K562 (cell line): ENCODE results near the gene SNAPC2. TPM values are rescaled to one million over a fixed set of nuclear protein-coding genes. Genes with fewer than 3 reads are reported as not detected.
A peak's percentile ranks its signal among the peaks of the same experiment; 100 is the strongest.

ENCODE experiments used
- BRF2 ChIP-seq: IDR thresholded peaks from 3 replicates; pipeline ENCODE4 v1.6.1; 2011; ENCODE audit warnings: borderline replicate concordance, mild to moderate bottlenecking; ENCODE audit not compliant: insufficient read length, insufficient read depth
- OTX1 ChIP-seq: fragments of 450-650 bp; formaldehyde crosslinking; IDR thresholded peaks from 2 replicates; pipeline ENCODE4 v1.4.0; 2022; ENCODE audit warnings: mild to moderate bottlenecking
- PKNOX1 ChIP-seq: fragments of 450-650 bp; IDR thresholded peaks from 2 replicates; pipeline ENCODE4 v1.6.1; 2016
- POLR2AphosphoS5 ChIP-seq: IDR thresholded peaks from 2 replicates; pipeline ENCODE4 v1.6.1; 2011; ENCODE audit warnings: mild to moderate bottlenecking, low read depth, low read length, moderate library complexity; ENCODE audit not compliant: control insufficient read depth, insufficient read depth
- ZNF197 ChIP-seq: fragments of 200-800 bp; sonication (Bioruptor generic); IDR thresholded peaks from 2 replicates; pipeline ENCODE4 v1.6.1; 2016; ENCODE audit warnings: low read depth, missing genetic modification characterization, missing compliant biosample characterization
- polyA plus RNA-seq, 8 experiments: library from polyadenylated mRNA; depleted of rRNA in 4 of 8; stranded (reverse) in 5 of 8; unstranded in 3 of 8; fragments of >200 nt; fragmentation: Nextera tagmentation in 2 of 8; fragmentation: Illumina TruSeq in 1 of 8; extraction: Ambion mirVana in 2 of 8; extraction: Trizol in 1 of 8; gene quantifications; 2 replicates each; pipeline versions ENCODE4 v1.2.1 to v1.2.3, GENCODE V29; 2011 to 2014; ENCODE audit warnings: inconsistent platforms in 1 of 8, missing spikeins in 1 of 8
- total RNA-seq, 7 experiments: library from RNA; depleted of rRNA in 6 of 7; stranded (reverse); fragments of >200 nt in 6 of 7; fragmentation: Illumina TruSeq in 2 of 7; extraction: Trizol in 2 of 7; gene quantifications; 2 replicates each; pipeline versions ENCODE4 v1.2.1 to v1.2.3, GENCODE V29; 2011 to 2021; ENCODE audit warnings: low replicate concordance in 1 of 7
- TF ChIP-seq, protein P1 (sequence below), 3 experiments: fragments of 200-800 bp in 1 of 3; fragments of 250-450 bp in 1 of 3; fragments of 450-650 bp in 1 of 3; sonication (Bioruptor Pico) in 1 of 3; sonication (Bioruptor generic) in 1 of 3; formaldehyde crosslinking in 1 of 3; IDR thresholded peaks; 2 replicates each; pipeline versions ENCODE4 v1.6.1 to v1.8.0; 2016 to 2022; ENCODE audit warnings: mild to moderate bottlenecking in 2 of 3, missing genetic modification characterization in 2 of 3, missing compliant biosample characterization in 1 of 3, moderate library complexity in 1 of 3
- TF ChIP-seq, protein P2 (sequence below): fragments of 250-450 bp; sonication (Bioruptor Pico); IDR thresholded peaks from 2 replicates; pipeline ENCODE4 v1.5.0; 2022; ENCODE audit warnings: mild to moderate bottlenecking
- TF ChIP-seq, protein P3 (sequence below): fragments of 200-800 bp; sonication (Bioruptor generic); IDR thresholded peaks from 2 replicates; pipeline ENCODE4 v1.6.1; 2017; ENCODE audit warnings: missing genetic modification characterization, missing compliant biosample characterization

The SNAPC2 gene
- total and polyA plus RNA-seq, 9 of the 15 experiments (the other 6 are each of a cell fraction or from before 2014, with no cell fraction given): 0.59 to 45.1 (median 15.3) TPM

- TF ChIP-seq, protein P1, sequence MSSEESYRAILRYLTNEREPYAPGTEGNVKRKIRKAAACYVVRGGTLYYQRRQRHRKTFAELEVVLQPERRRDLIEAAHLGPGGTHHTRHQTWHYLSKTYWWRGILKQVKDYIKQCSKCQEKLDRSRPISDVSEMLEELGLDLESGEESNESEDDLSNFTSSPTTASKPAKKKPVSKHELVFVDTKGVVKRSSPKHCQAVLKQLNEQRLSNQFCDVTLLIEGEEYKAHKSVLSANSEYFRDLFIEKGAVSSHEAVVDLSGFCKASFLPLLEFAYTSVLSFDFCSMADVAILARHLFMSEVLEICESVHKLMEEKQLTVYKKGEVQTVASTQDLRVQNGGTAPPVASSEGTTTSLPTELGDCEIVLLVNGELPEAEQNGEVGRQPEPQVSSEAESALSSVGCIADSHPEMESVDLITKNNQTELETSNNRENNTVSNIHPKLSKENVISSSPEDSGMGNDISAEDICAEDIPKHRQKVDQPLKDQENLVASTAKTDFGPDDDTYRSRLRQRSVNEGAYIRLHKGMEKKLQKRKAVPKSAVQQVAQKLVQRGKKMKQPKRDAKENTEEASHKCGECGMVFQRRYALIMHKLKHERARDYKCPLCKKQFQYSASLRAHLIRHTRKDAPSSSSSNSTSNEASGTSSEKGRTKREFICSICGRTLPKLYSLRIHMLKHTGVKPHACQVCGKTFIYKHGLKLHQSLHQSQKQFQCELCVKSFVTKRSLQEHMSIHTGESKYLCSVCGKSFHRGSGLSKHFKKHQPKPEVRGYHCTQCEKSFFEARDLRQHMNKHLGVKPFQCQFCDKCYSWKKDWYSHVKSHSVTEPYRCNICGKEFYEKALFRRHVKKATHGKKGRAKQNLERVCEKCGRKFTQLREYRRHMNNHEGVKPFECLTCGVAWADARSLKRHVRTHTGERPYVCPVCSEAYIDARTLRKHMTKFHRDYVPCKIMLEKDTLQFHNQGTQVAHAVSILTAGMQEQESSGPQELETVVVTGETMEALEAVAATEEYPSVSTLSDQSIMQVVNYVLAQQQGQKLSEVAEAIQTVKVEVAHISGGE (CRISPR knock-in tag; IDR thresholded peaks at IDR 0.05): peak in 1 of 3 experiments; percentile 14; a peak in 1 of 6 replicates
- TF ChIP-seq ZNF197 (no peak), OTX1 (CRISPR knock-in tag) (no peak), POLR2AphosphoS5 (no peak), BRF2 (no peak), PKNOX1 (peak; percentile 4; the same call in 1 of the 2 replicates)
- TF ChIP-seq, protein P2, sequence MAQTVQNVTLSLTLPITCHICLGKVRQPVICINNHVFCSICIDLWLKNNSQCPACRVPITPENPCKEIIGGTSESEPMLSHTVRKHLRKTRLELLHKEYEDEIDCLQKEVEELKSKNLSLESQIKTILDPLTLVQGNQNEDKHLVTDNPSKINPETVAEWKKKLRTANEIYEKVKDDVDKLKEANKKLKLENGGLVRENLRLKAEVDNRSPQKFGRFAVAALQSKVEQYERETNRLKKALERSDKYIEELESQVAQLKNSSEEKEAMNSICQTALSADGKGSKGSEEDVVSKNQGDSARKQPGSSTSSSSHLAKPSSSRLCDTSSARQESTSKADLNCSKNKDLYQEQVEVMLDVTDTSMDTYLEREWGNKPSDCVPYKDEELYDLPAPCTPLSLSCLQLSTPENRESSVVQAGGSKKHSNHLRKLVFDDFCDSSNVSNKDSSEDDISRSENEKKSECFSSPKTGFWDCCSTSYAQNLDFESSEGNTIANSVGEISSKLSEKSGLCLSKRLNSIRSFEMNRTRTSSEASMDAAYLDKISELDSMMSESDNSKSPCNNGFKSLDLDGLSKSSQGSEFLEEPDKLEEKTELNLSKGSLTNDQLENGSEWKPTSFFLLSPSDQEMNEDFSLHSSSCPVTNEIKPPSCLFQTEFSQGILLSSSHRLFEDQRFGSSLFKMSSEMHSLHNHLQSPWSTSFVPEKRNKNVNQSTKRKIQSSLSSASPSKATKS (CRISPR knock-in tag): no peak
- TF ChIP-seq, protein P3, sequence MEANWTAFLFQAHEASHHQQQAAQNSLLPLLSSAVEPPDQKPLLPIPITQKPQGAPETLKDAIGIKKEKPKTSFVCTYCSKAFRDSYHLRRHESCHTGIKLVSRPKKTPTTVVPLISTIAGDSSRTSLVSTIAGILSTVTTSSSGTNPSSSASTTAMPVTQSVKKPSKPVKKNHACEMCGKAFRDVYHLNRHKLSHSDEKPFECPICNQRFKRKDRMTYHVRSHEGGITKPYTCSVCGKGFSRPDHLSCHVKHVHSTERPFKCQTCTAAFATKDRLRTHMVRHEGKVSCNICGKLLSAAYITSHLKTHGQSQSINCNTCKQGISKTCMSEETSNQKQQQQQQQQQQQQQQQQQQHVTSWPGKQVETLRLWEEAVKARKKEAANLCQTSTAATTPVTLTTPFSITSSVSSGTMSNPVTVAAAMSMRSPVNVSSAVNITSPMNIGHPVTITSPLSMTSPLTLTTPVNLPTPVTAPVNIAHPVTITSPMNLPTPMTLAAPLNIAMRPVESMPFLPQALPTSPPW (CRISPR knock-in tag): no peak
Observed at GRCh38 chr19:7919610-7920518, at the start of gene SNAPC2 (continued).
